Measurements from ENCODE around the gene OR5AU1.

Gene OR5AU1

GRCh38 chr14:21155963-21156362 lies at the start of gene OR5AU1:
Gene OR5AU1, minus strand, starts transcription at chr14:21156063. Its CDS starts 191 bp downstream, at chr14:21155872.
- no peak for DNase-seq (ENCODE audit: low spot score)
- TF ChIP-seq CTCF (IDR thresholded peaks at IDR 0.05; ENCODE audit: extremely low read depth, missing control alignments), result no peak

GRCh38 chr14:21205026-21205677 lies 49.3 kb upstream of the OR5AU1 start:
- no peak for DNase-seq (ENCODE audit: low spot score)
- TF ChIP-seq CTCF (IDR thresholded peaks at IDR 0.05; ENCODE audit: extremely low read depth, missing control alignments), result no peak

GRCh38 chr14:21204167-21205025 lies 48.5 kb upstream of the OR5AU1 start:
- TF ChIP-seq CTCF (IDR thresholded peaks at IDR 0.05; ENCODE audit: extremely low read depth, missing control alignments), result no peak

GRCh38 chr14:21203470-21204166 lies 47.8 kb upstream of the OR5AU1 start:
- TF ChIP-seq CTCF (IDR thresholded peaks at IDR 0.05; ENCODE audit: extremely low read depth, missing control alignments), result no peak
- DNase-seq (ENCODE audit: low spot score), result no peak

More at GRCh38 chr14:21204167-21205025, 48.5 kb upstream of the OR5AU1 start:
- DNase-seq (ENCODE audit: low spot score), result no peak

- TF ChIP-seq CTCF (IDR thresholded peaks at IDR 0.05; ENCODE audit: extremely low read depth, missing control alignments), result no peak
- no peak for DNase-seq (ENCODE audit: low spot score)
Measured at GRCh38 chr14:21202463-21203358, 46.8 kb upstream of the OR5AU1 start.

- TF ChIP-seq CTCF (IDR thresholded peaks at IDR 0.05; ENCODE audit: extremely low read depth, missing control alignments), result no peak
- DNase-seq (ENCODE audit: low spot score), result no peak
Measured at GRCh38 chr14:21201732-21202462, 46.0 kb upstream of the OR5AU1 start.

Data from GM20000 (cell line).